Nephron (organoid): ENCODE results near the gene NEURL1.
A peak's percentile ranks its signal among the peaks of the same experiment; 100 is the strongest.

Experiments used
- H3K27ac Mint-ChIP-seq, 3 experiments: 2 replicates each; pipeline ENCODE4 v1.8.0; 2020; ENCODE audit warnings: mixed read lengths in 3 of 3, mild to moderate bottlenecking in 2 of 3, moderate library complexity in 1 of 3
- H3K27me3 Mint-ChIP-seq: 2 replicates; pipeline ENCODE4 v1.8.0; 2021; ENCODE audit warnings: low read depth, mild to moderate bottlenecking, moderate library complexity, mixed read lengths
- H3K36me3 Mint-ChIP-seq: 2 replicates; pipeline ENCODE4 v1.8.0; 2020; ENCODE audit warnings: low read depth, mixed read lengths
- H3K4me1 Mint-ChIP-seq: 2 replicates; pipeline ENCODE4 v1.8.0; 2020; ENCODE audit warnings: mixed read lengths
- H3K4me3 Mint-ChIP-seq, 3 experiments: 2 replicates each; pipeline ENCODE4 v1.8.0; 2020; ENCODE audit warnings: mild to moderate bottlenecking in 3 of 3, mixed read lengths in 3 of 3, moderate library complexity in 2 of 3
- H3K9me3 Mint-ChIP-seq: 2 replicates; pipeline ENCODE4 v1.8.0; 2020; ENCODE audit warnings: mixed read lengths
- TF ChIP-seq, protein P1 (sequence below), 3 experiments: fragments of 200-600 bp; sonication (generic); IDR thresholded peaks; one replicate each; pipeline ENCODE4 v1.5.0; 2021; ENCODE audit warnings: antibody characterized with exemption in 3 of 3; ENCODE audit not compliant: unreplicated experiment in 3 of 3

Gene NEURL1

DNA sequence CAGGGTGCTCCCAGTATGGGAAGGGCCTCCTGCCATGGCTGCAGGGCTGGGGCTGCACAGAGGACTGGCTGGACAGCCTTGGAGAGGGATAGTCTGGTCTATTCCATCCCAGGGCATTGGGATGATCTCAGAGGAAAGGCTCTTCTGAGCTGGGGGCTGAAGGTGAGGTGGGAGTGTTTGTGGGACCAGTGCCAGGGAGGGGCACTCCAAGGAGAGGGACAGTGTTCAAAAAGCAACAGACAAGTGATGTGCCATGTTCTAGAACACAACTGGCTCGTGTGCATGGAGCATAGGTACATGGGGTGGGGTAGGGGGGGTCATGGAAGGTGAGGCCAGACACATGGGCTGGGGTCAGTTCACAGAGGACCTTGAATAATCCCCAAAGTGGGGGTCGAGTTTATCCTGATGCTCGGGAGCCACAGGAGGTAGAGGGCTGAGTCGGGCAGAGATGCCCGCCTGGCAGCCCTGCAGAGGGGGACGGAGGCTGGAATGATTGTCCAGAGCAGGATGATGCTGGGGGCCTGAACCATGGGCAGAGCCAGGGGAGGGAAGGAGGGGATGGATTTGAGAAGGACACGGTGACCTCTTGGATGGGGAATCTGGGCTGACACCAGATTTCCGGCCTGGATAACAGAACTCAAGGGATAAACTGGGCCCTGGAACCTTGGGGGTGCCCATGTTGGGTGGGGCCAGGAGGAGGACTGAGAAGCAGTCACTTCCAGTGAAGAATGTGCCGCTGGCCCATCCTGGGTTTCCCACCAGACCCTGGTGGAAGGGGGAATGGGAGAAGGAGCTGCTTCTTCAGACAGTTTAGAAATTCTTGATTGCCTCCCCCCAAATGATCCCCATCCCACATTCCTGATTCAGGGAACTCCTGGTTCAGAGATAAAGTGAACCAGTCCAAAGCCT lies 50.4 kb downstream of the NEURL1 start:
- Mint-ChIP-seq H3K27me3 (peaks cover 25% of the 10 kb centered on the region), H3K4me1 (peaks cover 49% of the 10 kb centered on the region), H3K27ac (peak overlapping the region in 2 of 3 experiments; percentile 35 to 51), H3K4me3 (peak overlapping the region in 1 of 3 experiments; percentile 27), H3K36me3 (no peaks in the 10 kb centered on the region), H3K9me3 (no peaks in the 10 kb centered on the region)
- TF ChIP-seq, protein P1, sequence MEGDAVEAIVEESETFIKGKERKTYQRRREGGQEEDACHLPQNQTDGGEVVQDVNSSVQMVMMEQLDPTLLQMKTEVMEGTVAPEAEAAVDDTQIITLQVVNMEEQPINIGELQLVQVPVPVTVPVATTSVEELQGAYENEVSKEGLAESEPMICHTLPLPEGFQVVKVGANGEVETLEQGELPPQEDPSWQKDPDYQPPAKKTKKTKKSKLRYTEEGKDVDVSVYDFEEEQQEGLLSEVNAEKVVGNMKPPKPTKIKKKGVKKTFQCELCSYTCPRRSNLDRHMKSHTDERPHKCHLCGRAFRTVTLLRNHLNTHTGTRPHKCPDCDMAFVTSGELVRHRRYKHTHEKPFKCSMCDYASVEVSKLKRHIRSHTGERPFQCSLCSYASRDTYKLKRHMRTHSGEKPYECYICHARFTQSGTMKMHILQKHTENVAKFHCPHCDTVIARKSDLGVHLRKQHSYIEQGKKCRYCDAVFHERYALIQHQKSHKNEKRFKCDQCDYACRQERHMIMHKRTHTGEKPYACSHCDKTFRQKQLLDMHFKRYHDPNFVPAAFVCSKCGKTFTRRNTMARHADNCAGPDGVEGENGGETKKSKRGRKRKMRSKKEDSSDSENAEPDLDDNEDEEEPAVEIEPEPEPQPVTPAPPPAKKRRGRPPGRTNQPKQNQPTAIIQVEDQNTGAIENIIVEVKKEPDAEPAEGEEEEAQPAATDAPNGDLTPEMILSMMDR (IDR thresholded peaks at IDR 0.05; ENCODE audit: unreplicated experiment in 3 of 3), result no peak

GRCh38 chr10:103544657-103545310 lies 51.3 kb downstream of the NEURL1 start:
- Mint-ChIP-seq H3K9me3 (no peaks in the 10 kb centered on the region), H3K27me3 (peaks cover 19% of the 10 kb centered on the region), H3K36me3 (no peaks in the 10 kb centered on the region), H3K27ac (no peak overlapping the region), H3K4me3 (no peak overlapping the region), H3K4me1 (peaks cover 53% of the 10 kb centered on the region)
- TF ChIP-seq, protein P1 (IDR thresholded peaks at IDR 0.05; ENCODE audit: unreplicated experiment in 3 of 3), result no peak

GRCh38 chr10:103545366-103545765 lies 51.9 kb downstream of the NEURL1 start:
- Mint-ChIP-seq H3K4me1 (peaks cover 56% of the 10 kb centered on the region), H3K27ac (no peak overlapping the region), H3K36me3 (no peaks in the 10 kb centered on the region), H3K4me3 (no peak overlapping the region), H3K27me3 (peaks cover 18% of the 10 kb centered on the region), H3K9me3 (no peaks in the 10 kb centered on the region)
- TF ChIP-seq, protein P1 (IDR thresholded peaks at IDR 0.05; ENCODE audit: unreplicated experiment in 3 of 3), result no peak

GRCh38 chr10:103545771-103546281 lies 52.3 kb downstream of the NEURL1 start:
- no peak overlapping the region for H3K4me3 Mint-ChIP-seq
- no peaks in the 10 kb centered on the region for H3K36me3 Mint-ChIP-seq
- TF ChIP-seq, protein P1 (IDR thresholded peaks at IDR 0.05; ENCODE audit: unreplicated experiment in 3 of 3), result no peak
- H3K27ac Mint-ChIP-seq, result no peak overlapping the region
- no peaks in the 10 kb centered on the region for H3K9me3 Mint-ChIP-seq
- peaks cover 56% of the 10 kb centered on the region for H3K4me1 Mint-ChIP-seq
- H3K27me3 Mint-ChIP-seq, result peaks cover 18% of the 10 kb centered on the region

GRCh38 chr10:103546401-103546800 lies 52.9 kb downstream of the NEURL1 start:
- Mint-ChIP-seq H3K4me3 (no peak overlapping the region), H3K27ac (no peak overlapping the region), H3K36me3 (no peaks in the 10 kb centered on the region), H3K27me3 (peaks cover 16% of the 10 kb centered on the region), H3K9me3 (no peaks in the 10 kb centered on the region), H3K4me1 (peaks cover 51% of the 10 kb centered on the region)
- TF ChIP-seq, protein P1 (IDR thresholded peaks at IDR 0.05; ENCODE audit: unreplicated experiment in 3 of 3), result no peak
